ENCODE data around the gene DVL1. TPM values are rescaled to one million over a fixed set of nuclear protein-coding genes. Genes with fewer than 3 reads are reported as not detected.

DVL1 gene
- total and polyA plus RNA-seq, 10 of the 15 experiments (the other 5 are each of a cell fraction or from before 2014, with no cell fraction given): 0.10 to 31.1 (median 4.6) TPM

- Histone ChIP-seq H3K4me3 (peak overlapping the region; percentile 88; the same call in 1 of the 2 replicates), H3K9ac (ENCODE audit: control insufficient read depth, insufficient read depth, low read length) (peak overlapping the region; percentile 78), H3K4me1 (ENCODE audit: control insufficient read depth, insufficient read depth, low read length) (peaks cover 10% of the 10 kb centered on the region), H2AFZ (ENCODE audit: control insufficient read depth, low read depth, low read length) (peak overlapping the region; percentile 61), H3K9me3 (replicated peaks; ENCODE audit: control insufficient read depth, insufficient read depth, low read length) (no peaks in the 10 kb centered on the region), H3K36me3 (ENCODE audit: control insufficient read depth in 2 of 2, insufficient read depth in 2 of 2, low read length in 1 of 2) (peaks cover 0 to 4% of the 10 kb centered on the region in 2 experiments; a peak in 3 of 4 replicates), H4K20me1 (ENCODE audit: control insufficient read depth, insufficient read depth) (no peaks in the 10 kb centered on the region), H3K27me3 (replicated peaks in 1 of 2; ENCODE audit: control insufficient read depth in 2 of 2, insufficient read depth in 2 of 2, low read length in 1 of 2) (no peaks in the 10 kb centered on the region), H3K4me2 (ENCODE audit: control insufficient read depth, insufficient read depth) (0 out of 2 replicates have a peak overlapping the region, but pooled peaks have one; percentile 48), H3K27ac (ENCODE audit: control insufficient read depth, insufficient read depth) (peak overlapping the region; percentile 78), H3K79me2 (ENCODE audit: control insufficient read depth, insufficient read depth, low read length) (peaks cover 44% of the 10 kb centered on the region)
- POLR2A ChIA-PET: no interaction called here
- FAIRE-seq (no peak), ATAC-seq (peak; percentile 54), DNase-seq (ENCODE audit: low read depth, low spot score) (no peak)
- intact Hi-C loops (cut with micrococcal nuclease; ENCODE audit: unreplicated experiment): no loop called here
- WGBS (ENCODE audit: insufficient coverage, insufficient replicate concordance, low lambda C conversion rate, missing lambda C conversion rate): 0% methylated on average over 14 of the region's 41 CpGs
- CTCF ChIA-PET: no interaction called here
- TF ChIP-seq ZNF207 (IDR thresholded peaks at IDR 0.05; ENCODE audit: borderline replicate concordance) (0 out of 2 replicates have a peak, but pooled peaks have one; percentile 37), EGR1 (IDR thresholded peaks at IDR 0.05; ENCODE audit: borderline replicate concordance in 1 of 2, low read depth in 2 of 2, low read length in 2 of 2) (no peak), BHLHE40 (IDR thresholded peaks at IDR 0.05; ENCODE audit: borderline replicate concordance in 1 of 2, low read depth in 2 of 2, low read length in 1 of 2) (0 out of 4 replicates have a peak, but pooled peaks of 1 of the 2 experiments have one; percentile 3), NKRF (conservative IDR thresholded peaks at IDR 0.05) (peak; percentile 21; the same call in 1 of the 2 replicates), BACH1 (IDR thresholded peaks at IDR 0.05; ENCODE audit: borderline replicate concordance) (peak; percentile 24; the same call in 1 of the 2 replicates), SIX5 (IDR thresholded peaks at IDR 0.05; ENCODE audit: low read depth, low read length, severe bottlenecking) (no peak), SMARCA5 (IDR thresholded peaks at IDR 0.05) (0 out of 2 replicates have a peak, but pooled peaks have one; percentile 30), LARP7 (IDR thresholded peaks at IDR 0.05) (peak; percentile 59), GATAD2B (conservative IDR thresholded peaks at IDR 0.05; ENCODE audit: low read depth) (peak; percentile 26; the same call in 1 of the 2 replicates), TCF12 (IDR thresholded peaks at IDR 0.05; ENCODE audit: low read depth, low read length) (0 out of 2 replicates have a peak, but pooled peaks have one; percentile 9), CTCF (IDR thresholded peaks at IDR 0.05 in 2 of 3, conservative IDR thresholded peaks at IDR 0.05 in 1 of 3; ENCODE audit: control insufficient read depth in 2 of 3, extremely low read depth in 1 of 3, insufficient read depth in 1 of 3, low read depth in 3 of 3, low read length in 3 of 3) (no peak), RB1 (IDR thresholded peaks at IDR 0.05; ENCODE audit: borderline replicate concordance) (0 out of 2 replicates have a peak, but pooled peaks have one; percentile 32)
- RAD21 ChIA-PET (ENCODE audit: unreplicated experiment): no interaction called here
- BruUV-seq (replicated peaks): no TSS peak
- SMC1A ChIA-PET (ENCODE audit: uncharacterized antibody, unreplicated experiment): no interaction called here
- in situ Hi-C loops (cut with MboI): no loop called here
Observed at GRCh38 chr1:1324084-1324523, 25.1 kb downstream of the DVL1 start.
